ENCODE data around the gene MATN1. TPM values are rescaled to one million over a fixed set of nuclear protein-coding genes. Genes with fewer than 3 reads are reported as not detected.

MATN1 gene
- total RNA-seq, 2 donors from 2014 or later: 1.5 TPM; not detected in 1

DNA sequence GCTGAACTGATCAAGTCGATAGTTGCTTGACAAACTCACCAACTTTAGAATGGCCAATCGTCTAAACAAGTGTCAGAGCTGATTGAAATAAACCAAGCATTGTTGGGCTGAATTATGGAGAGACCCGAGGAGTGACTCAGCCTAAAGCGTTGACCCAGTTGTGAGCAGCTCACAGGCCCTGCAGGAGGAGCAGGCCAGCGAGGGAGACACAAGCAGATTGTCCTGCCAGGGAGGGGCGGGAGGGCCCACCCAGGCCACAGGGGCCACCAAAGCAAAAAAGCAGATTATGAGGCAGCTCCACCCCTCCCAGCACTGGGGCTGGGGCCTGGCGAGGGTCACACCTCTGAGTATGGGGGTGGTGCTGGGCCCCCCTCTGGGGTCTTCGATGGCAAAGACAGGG lies 10.1 kb upstream of the MATN1 start:
- TF ChIP-seq, protein P1, sequence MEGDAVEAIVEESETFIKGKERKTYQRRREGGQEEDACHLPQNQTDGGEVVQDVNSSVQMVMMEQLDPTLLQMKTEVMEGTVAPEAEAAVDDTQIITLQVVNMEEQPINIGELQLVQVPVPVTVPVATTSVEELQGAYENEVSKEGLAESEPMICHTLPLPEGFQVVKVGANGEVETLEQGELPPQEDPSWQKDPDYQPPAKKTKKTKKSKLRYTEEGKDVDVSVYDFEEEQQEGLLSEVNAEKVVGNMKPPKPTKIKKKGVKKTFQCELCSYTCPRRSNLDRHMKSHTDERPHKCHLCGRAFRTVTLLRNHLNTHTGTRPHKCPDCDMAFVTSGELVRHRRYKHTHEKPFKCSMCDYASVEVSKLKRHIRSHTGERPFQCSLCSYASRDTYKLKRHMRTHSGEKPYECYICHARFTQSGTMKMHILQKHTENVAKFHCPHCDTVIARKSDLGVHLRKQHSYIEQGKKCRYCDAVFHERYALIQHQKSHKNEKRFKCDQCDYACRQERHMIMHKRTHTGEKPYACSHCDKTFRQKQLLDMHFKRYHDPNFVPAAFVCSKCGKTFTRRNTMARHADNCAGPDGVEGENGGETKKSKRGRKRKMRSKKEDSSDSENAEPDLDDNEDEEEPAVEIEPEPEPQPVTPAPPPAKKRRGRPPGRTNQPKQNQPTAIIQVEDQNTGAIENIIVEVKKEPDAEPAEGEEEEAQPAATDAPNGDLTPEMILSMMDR (IDR thresholded peaks at IDR 0.05): no peak
- no peak for ATAC-seq (ENCODE audit: insufficient number of reproducible peaks, low FRiP score, low read depth)
- DNase-seq (ENCODE audit: low spot score): no peak
- Histone ChIP-seq H3K36me3 (peaks cover 2% of the 10 kb centered on the region), H3K4me3 (no peak overlapping the region), H3K27ac (no peak overlapping the region), H3K27me3 (replicated peaks; ENCODE audit: insufficient read depth) (no peaks in the 10 kb centered on the region), H3K4me1 (ENCODE audit: control insufficient read depth in 1 of 2, low read depth in 2 of 2) (no peaks in the 10 kb centered on the region), H3K9me3 (no peaks in the 10 kb centered on the region)

DNA sequence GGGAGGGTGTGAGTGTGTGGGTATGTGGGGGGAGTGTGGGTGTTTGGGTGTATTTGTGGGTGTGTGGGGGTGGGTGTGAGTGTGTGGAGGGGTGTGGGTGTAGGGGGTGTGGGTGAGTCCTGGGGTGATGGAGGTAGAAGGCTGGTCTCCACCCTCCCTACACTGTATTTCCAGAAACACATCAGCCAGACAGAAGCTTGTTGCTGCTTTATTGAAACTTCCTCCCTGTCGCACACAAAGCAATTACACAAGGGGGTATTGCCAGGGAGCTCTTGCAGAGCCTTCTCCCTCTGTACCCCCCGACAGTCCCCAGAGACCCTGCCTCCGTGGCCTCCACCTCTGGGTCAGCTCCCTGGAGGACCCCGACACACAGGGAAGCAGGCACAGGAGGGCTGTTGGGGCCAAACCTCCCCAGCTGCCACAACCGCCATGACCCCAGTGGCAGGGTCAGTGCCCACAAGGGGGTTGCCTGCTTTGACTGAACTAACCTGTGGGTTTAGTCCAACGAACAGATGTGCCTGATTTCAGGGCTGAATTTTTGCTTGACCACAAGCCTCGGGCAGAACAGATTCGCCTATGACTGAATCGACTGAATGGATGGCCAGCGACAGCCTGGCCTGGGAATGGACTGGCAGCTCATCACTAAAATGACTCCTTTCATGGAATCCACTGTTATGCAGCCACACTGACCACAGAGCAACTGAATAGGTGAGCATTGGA lies 9.1 kb upstream of the MATN1 start:
- peaks cover 2% of the 10 kb centered on the region for H3K36me3 ChIP-seq
- H3K27me3 ChIP-seq (replicated peaks; ENCODE audit: insufficient read depth): no peaks in the 10 kb centered on the region
- DNase-seq (ENCODE audit: low spot score) (no peak), ATAC-seq (ENCODE audit: insufficient number of reproducible peaks, low FRiP score, low read depth) (no peak)
- no peaks in the 10 kb centered on the region for H3K9me3 ChIP-seq
- no peak overlapping the region for H3K27ac ChIP-seq
- no peak overlapping the region for H3K4me3 ChIP-seq
- TF ChIP-seq, protein P1 (IDR thresholded peaks at IDR 0.05): no peak
- H3K4me1 ChIP-seq (ENCODE audit: control insufficient read depth in 1 of 2, low read depth in 2 of 2): no peaks in the 10 kb centered on the region

DNA sequence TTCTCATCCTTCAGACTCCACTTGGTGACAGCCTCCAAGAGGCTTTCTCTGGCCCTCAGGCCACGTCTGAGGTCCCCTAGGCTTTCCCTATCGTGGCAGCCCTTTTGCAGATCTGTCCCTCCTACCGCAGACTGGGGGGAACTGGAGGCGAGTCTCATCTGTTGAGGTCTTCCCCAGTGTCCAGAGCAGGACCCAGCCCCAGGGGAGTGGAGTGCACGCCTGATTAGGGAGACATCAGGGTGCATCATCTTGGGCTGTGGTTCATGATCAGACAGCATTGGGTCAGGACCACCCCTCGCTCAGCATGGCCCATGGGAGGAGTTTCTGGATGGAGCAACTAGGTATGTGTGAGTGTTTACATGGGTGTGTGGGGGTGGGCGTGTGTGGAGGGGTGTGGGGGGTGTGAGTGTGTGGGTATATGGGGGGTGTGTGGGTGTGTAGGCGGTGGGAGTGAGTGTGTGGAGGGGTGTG lies 8.5 kb upstream of the MATN1 start:
- ATAC-seq (ENCODE audit: insufficient number of reproducible peaks, low FRiP score, low read depth): no peak

DNA sequence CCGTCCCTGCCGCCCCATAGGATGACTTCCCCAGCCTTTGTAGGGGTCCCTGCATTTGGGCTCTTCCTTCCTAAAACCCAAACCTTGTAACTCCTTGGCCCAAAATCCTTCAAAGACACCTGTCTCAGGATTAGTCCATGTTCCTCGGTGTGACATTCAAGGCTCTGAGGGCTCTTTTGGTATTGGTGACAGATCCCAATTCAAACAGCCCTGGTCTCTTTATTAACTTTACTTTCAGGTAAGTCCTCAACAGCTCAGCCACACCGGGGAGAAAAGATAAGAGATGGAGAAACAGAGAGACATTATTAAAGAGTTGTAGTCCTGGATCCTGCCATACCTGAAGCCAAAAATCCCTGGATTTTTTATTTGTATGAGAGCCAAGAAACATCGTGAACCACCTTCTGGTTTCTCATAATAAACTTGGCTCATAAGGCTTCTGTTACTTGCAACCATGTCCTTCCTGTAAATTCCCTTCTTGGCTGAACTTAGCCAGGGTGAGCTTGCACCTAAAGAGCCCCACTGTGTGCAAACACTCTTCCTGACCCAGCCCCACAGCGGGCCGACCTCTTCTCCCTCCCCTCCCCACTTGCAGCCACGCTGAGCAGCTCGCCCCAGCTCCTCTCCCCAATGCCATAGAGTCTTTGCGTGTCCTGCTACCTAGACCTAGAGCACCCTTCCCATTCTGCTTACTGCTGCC lies 7.9 kb upstream of the MATN1 start:
- DNase-seq (ENCODE audit: low spot score): no peak
- Histone ChIP-seq H3K4me1 (ENCODE audit: control insufficient read depth in 1 of 2, low read depth in 2 of 2) (no peaks in the 10 kb centered on the region), H3K27ac (no peak overlapping the region), H3K36me3 (no peaks in the 10 kb centered on the region), H3K9me3 (no peaks in the 10 kb centered on the region), H3K4me3 (no peak overlapping the region), H3K27me3 (replicated peaks; ENCODE audit: insufficient read depth) (no peaks in the 10 kb centered on the region)
- no peak for ATAC-seq (ENCODE audit: insufficient number of reproducible peaks, low FRiP score, low read depth)
- TF ChIP-seq, protein P1 (IDR thresholded peaks at IDR 0.05): no peak

More for the DNA sequence above, 8.5 kb upstream of the MATN1 start:
- Histone ChIP-seq H3K4me1 (ENCODE audit: control insufficient read depth in 1 of 2, low read depth in 2 of 2) (no peaks in the 10 kb centered on the region), H3K27me3 (replicated peaks; ENCODE audit: insufficient read depth) (no peaks in the 10 kb centered on the region), H3K9me3 (no peaks in the 10 kb centered on the region), H3K27ac (no peak overlapping the region), H3K36me3 (peaks cover 2% of the 10 kb centered on the region), H3K4me3 (no peak overlapping the region)
- TF ChIP-seq, protein P1 (IDR thresholded peaks at IDR 0.05): no peak
- DNase-seq (ENCODE audit: low spot score): no peak

DNA sequence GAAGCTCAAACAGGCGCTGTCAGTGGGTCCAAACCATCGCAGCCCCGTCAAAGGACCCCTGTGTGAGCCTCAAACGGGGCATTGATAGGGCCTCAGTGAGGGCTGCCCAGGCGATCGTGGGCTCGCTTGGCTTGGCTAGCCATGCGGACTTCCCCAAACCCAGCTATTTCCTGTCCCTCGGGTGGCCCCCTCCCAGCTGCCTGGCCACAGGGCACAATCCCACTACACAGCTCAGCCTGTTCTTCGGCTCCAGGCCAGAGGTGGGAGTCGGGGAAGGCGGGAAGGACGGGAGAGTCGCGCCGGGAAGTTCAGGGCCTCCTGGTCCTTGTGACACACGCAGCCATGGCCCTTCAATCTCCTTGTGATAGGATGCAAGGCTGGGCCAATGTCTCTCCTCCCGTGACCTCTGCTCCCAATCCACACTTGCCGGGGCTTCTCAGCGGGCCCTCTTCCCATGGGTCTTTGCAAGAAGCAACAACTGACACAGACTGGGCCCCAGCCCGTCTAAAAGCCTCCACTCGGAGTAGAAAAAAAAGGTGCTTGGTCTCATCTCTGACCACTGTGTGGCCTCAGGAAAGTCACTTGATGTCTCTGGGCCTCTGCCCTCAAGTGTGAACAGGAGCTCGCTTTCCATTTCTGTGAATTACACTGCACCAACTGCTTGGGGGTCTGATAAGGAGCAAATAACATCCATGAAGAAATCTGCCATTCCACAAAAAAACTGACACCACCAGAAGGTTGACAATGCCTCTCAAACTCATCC lies 7.1 kb upstream of the MATN1 start:
- TF ChIP-seq, protein P1 (IDR thresholded peaks at IDR 0.05): no peak
- Histone ChIP-seq H3K36me3 (no peaks in the 10 kb centered on the region), H3K4me3 (no peak overlapping the region), H3K9me3 (no peaks in the 10 kb centered on the region), H3K4me1 (ENCODE audit: control insufficient read depth in 1 of 2, low read depth in 2 of 2) (no peaks in the 10 kb centered on the region), H3K27ac (no peak overlapping the region), H3K27me3 (replicated peaks; ENCODE audit: insufficient read depth) (no peaks in the 10 kb centered on the region)
- DNase-seq (ENCODE audit: low spot score) (no peak), ATAC-seq (ENCODE audit: insufficient number of reproducible peaks, low FRiP score, low read depth) (no peak)
